Heart right ventricle (tissue), 16 donors: Measurements from ENCODE around the gene ERCC6L2. TPM values are rescaled to one million over a fixed set of nuclear protein-coding genes. Genes with fewer than 3 reads are reported as not detected.

ENCODE experiments used
- ATAC-seq, 8 donors: fragments of 200-7000 bp; cut with Tn5 transposase; one replicate each; pipeline ENCODE4 v1.9.1; 2020; ENCODE audit warnings: mild to moderate bottlenecking in 8 of 8, moderate library complexity in 8 of 8, moderate number of reproducible peaks in 1 of 8
- DNase-seq, 2 donors: peaks; one replicate each; pipeline ENCODE4 v3.0.0-alpha.2; 2020
- H3K27ac ChIP-seq, 10 donors: fragments of 200-600 bp; sonication (generic) in 2 of 10; one replicate each; pipeline versions ENCODE4 v1.5.0 to v1.8.0; 2020 to 2022; ENCODE audit warnings: mild to moderate bottlenecking in 3 of 10
- H3K27me3 ChIP-seq, 7 donors: fragments of 200-600 bp; one replicate each; pipeline ENCODE4 v1.8.0; 2021 to 2022; ENCODE audit warnings: mild to moderate bottlenecking in 2 of 7
- H3K36me3 ChIP-seq, 9 donors: fragments of 200-600 bp; sonication (generic) in 1 of 9; one replicate each; pipeline versions ENCODE4 v1.5.0 to v1.8.0; 2020 to 2022; ENCODE audit warnings: mild to moderate bottlenecking in 2 of 9
- H3K4me1 ChIP-seq, 9 donors: fragments of 200-600 bp; sonication (generic) in 1 of 9; one replicate each; pipeline versions ENCODE4 v1.5.0 to v1.8.0; 2020 to 2022; ENCODE audit warnings: mild to moderate bottlenecking in 4 of 9
- H3K4me3 ChIP-seq, 10 donors: fragments of 200-600 bp; sonication (generic) in 2 of 10; one replicate each; pipeline versions ENCODE4 v1.5.0 to v1.8.0; 2020 to 2022; ENCODE audit warnings: mild to moderate bottlenecking in 7 of 10, moderate library complexity in 2 of 10
- H3K9me3 ChIP-seq, 11 donors: fragments of 200-600 bp in 10 of 11; sonication (generic) in 2 of 11; one replicate each; pipeline versions ENCODE4 v1.5.0 to v1.8.0; 2013 to 2022; ENCODE audit warnings: mild to moderate bottlenecking in 2 of 11, control low read depth in 1 of 11, moderate library complexity in 1 of 11
- CTCF ChIP-seq, 9 donors: fragments of 200-600 bp; sonication (generic) in 2 of 9; IDR thresholded peaks; one replicate each; pipeline versions ENCODE4 v1.5.0 to v1.8.0; 2021 to 2022; ENCODE audit warnings: antibody characterized with exemption in 9 of 9, mild to moderate bottlenecking in 5 of 9, moderate library complexity in 1 of 9
- WGBS, 2 donors: extraction: QIAGEN DNeasy Blood & Tissue Kit; methylation state at CpG; one replicate each; pipeline ENCODE4 v1.1.7; 2013; ENCODE audit warnings: inconsistent platforms in 1 of 2; 5-methylcytosine and 5-hydroxymethylcytosine counted together
- intact Hi-C, 10 donors: fragments of 100-400 bp; cut with DNase I; formaldehyde crosslinking; loops; one replicate each; pipeline versions ENCODE4 v1.11.1 to v1.14.2; 2022
- long read RNA-seq, 3 donors: library from polyadenylated mRNA; unstranded; transcript quantifications; one replicate each; pipeline ENCODE4 v2.0.0, GENCODE V29; 2020 to 2021
- polyA plus RNA-seq, 2 donors: library from polyadenylated mRNA; stranded (reverse); fragments of 200-250 nt; gene quantifications; one replicate each; pipeline ENCODE4 v1.2.3, GENCODE V29; 2013
- total RNA-seq, 10 donors: library from RNA; stranded (reverse); fragmentation: NEBNext Ultra II Directional in 3 of 10; extraction: Animal tissue kit (Norgen Biotek cat#: 25700) in 3 of 10; gene quantifications; one replicate each; pipeline versions ENCODE4 v1.2.1 to v1.2.4, GENCODE V29; 2021 to 2023
- donor health status: Arrhythmogenic right ventricular cardiomyopathy.
- donor health status: ischemic (EF 13 %, LVEDD 7.1; RV severe dilation, severe dysfunction).
- donor health status: healthy with polysubstance abuse.
- donor health status: DM: no; HTN: yes; CAD: no.
- donor health status: DM: no; HTN: no; CAD: no.
- donor health status: ischemic (EF 25% LVEDD 6.9; RV normal size, moderate dysfunction).
- donor health status: ischemic (EF 25% LVEDD 5.7; RV mildly dilated, moderate dysfunction).
- donor health status: healthy.
- donor health status: DM: yes; HTN: yes; CAD: no.
- donor health status: Ischemic cardiomyopathy.
- donor health status: ischemic (EF 35%, LVEDD 5.7; RV mildly dilated, moderate dysfunction).
- donor health status: nonischemic (EF 11% LVEDD 7.7; RV severe dilation, severe dysfunction).
- donor health status: DM: yes; HTN: yes; CAD: no.
- donor health status: PGD.
- donor health status: ischemic (EF 29% LVEDD 5.4; RV normal size, mild dysfunction).
- donor health status: nonischemic (EF 23%, LVEDD 6.1; RV moderate dilation, normal function).

Gene ERCC6L2
- total RNA-seq (10 to 100 TPM; 21.6 to 37.5 (median 28.4) TPM), polyA plus RNA-seq (1 to 10 TPM; 4.6 to 5.5 TPM)
- long read RNA-seq, donor 1, full-length matches to known transcripts, result 2 of 20 reads
- long read RNA-seq, donor 1, partial matches to known transcripts, result 14 of 20 reads
- long read RNA-seq, donor 1, other reads (novel, unspliced or antisense), result 4 of 20 reads
- long read RNA-seq, donor 2, full-length matches to known transcripts, result 1 of 21 reads
- long read RNA-seq, donor 2, partial matches to known transcripts, result 2 of 21 reads
- long read RNA-seq, donor 2, other reads (novel, unspliced or antisense), result 18 of 21 reads
- long read RNA-seq, donor 3, partial matches to known transcripts, result 3 of 26 reads
- long read RNA-seq, donor 3, other reads (novel, unspliced or antisense), result 22 of 26 reads

- intact Hi-C loops, result loop anchor here in 6 of 10 donors (5.0 to 10.0 kb wide), 5 partner anchors 361 to 558 kb away; partner anchors contain the start of genes PTCH1 (in 2 of the 6) and FANCC (in 1 of the 6)
- WGBS, 2 donors, result 0% methylated on average over 74 of the region's 74 CpGs
- DNase-seq, result peak; percentile 92 to 98
- Histone ChIP-seq H3K4me1 (peaks cover 0 to 27% (median 20%) of the 10 kb centered on the region in 9 donors), H3K9me3 (no peaks in the 10 kb centered on the region), H3K27me3 (no peaks in the 10 kb centered on the region), H3K4me3 (peak within 1 kb of the TSS in 1 of 10 donors; percentile 93), H3K27ac (peak within 1 kb of the TSS in 5 of 10 donors; percentile 99 to 100 (median 100)), H3K36me3 (peaks cover 0 to 22% (median 0%) of the 10 kb centered on the region in 9 donors)
- peak; percentile 96 to 98 (median 98) for ATAC-seq
- peak in 3 of 9 donors; percentile 9 to 30 (median 27) for TF ChIP-seq CTCF (IDR thresholded peaks at IDR 0.05)
These were observed at the start of gene ERCC6L2 for GRCh38 chr9:95875305-95876137. ERCC6L2 (plus strand) TSS chr9:95875691; CDS start chr9:95876039, 348 bp downstream.

GRCh38 chr9:95826183-95826838 is 49.2 kb upstream of the ERCC6L2 start:
- Histone ChIP-seq H3K36me3 (no peaks in the 10 kb centered on the region), H3K27ac (no peak overlapping the region), H3K4me1 (peaks cover 0 to 7% (median 0%) of the 10 kb centered on the region in 9 donors), H3K27me3 (no peaks in the 10 kb centered on the region), H3K4me3 (no peak overlapping the region), H3K9me3 (no peaks in the 10 kb centered on the region)
- no peak for DNase-seq
- TF ChIP-seq CTCF (IDR thresholded peaks at IDR 0.05), result no peak
- intact Hi-C loops, result no loop called here
- 80 to 84% methylated on average over 8 of the region's 8 CpGs for WGBS, 2 donors
- no peak for ATAC-seq

- no peak for ATAC-seq
- no peak overlapping the region for H3K27ac ChIP-seq
- intact Hi-C loops, result no loop called here
- H3K36me3 ChIP-seq, result no peaks in the 10 kb centered on the region
- peaks cover 0 to 7% (median 0%) of the 10 kb centered on the region in 9 donors for H3K4me1 ChIP-seq
- 94 to 95% methylated on average over 3 of the region's 3 CpGs for WGBS, 2 donors
- no peak for TF ChIP-seq CTCF (IDR thresholded peaks at IDR 0.05)
- H3K4me3 ChIP-seq, result no peak overlapping the region
- DNase-seq, result no peak
- no peaks in the 10 kb centered on the region for H3K9me3 ChIP-seq
- no peaks in the 10 kb centered on the region for H3K27me3 ChIP-seq
These were observed 44.7 kb upstream of the ERCC6L2 start for GRCh38 chr9:95830768-95831167.

DNA sequence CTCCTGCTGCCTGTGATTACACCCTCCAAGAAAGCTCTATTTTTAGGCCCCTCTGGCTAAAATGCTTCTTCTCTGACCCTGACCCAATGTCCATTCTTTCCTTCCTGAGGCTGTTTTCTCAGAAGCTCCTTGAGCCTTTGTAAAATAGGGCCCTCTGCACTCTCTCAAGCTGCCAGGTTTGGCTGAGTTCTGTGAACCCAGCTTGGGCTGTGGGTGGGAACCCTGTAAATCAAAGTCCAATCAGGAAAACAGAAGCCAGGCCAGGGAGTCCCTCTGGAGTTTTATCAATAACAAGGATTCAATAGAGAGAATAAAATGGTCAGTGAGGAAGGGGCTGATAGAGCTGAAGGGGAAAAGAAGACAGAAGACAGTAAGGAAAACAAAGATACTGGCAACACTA is 43.7 kb upstream of the ERCC6L2 start:
- DNase-seq, result no peak
- Histone ChIP-seq H3K27ac (no peak overlapping the region), H3K4me3 (no peak overlapping the region), H3K27me3 (no peaks in the 10 kb centered on the region), H3K4me1 (peaks cover 0 to 7% (median 0%) of the 10 kb centered on the region in 9 donors), H3K36me3 (no peaks in the 10 kb centered on the region), H3K9me3 (no peaks in the 10 kb centered on the region)
- no peak for TF ChIP-seq CTCF (IDR thresholded peaks at IDR 0.05)
- no peak for ATAC-seq
- intact Hi-C loops, result no loop called here
